ENCODE data around the gene ARHGEF28. TPM values are rescaled to one million over a fixed set of nuclear protein-coding genes. Genes with fewer than 3 reads are reported as not detected.

Gene ARHGEF28
- total and polyA plus RNA-seq, 10 of the 15 experiments (the other 5 are each of a cell fraction or from before 2014, with no cell fraction given): 0.10 to 0.72 (median 0.22) TPM; not detected in 2

DNA sequence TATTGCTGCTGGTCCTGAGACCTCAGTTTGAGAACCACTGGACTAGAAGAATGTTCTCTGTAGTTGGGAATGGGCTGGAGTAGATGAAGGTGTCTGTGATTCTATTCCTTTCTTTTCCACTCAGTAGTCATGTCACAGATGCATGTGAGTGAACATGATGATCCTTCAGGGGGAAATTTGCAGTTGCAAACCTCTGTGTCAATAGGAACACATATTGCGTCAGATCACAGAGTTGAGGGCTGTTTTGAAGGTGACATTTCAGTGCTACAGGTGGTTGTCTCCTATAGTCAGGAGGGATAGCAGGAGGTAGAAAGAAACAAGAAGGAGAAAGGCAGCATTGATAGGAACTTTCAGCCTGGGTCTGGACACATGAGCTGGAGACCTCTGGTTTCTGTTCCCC lies 239.3 kb downstream of the ARHGEF28 start (continued):
- no peak for TF ChIP-seq ZBTB11 (CRISPR knock-in tag; IDR thresholded peaks at IDR 0.05)
- TF ChIP-seq KAT2A (conservative IDR thresholded peaks at IDR 0.05; ENCODE audit: control insufficient read depth, low read depth, low read length): no peak
- TF ChIP-seq RAD51 (IDR thresholded peaks at IDR 0.05): no peak
- TF ChIP-seq TCF12 (IDR thresholded peaks at IDR 0.05; ENCODE audit: low read depth, low read length): no peak
- no peak for TF ChIP-seq SIN3A (IDR thresholded peaks at IDR 0.05; ENCODE audit: low read depth, low read length)
- TF ChIP-seq CREM (IDR thresholded peaks at IDR 0.05; ENCODE audit: low read depth): no peak
- TF ChIP-seq ZNF384 (IDR thresholded peaks at IDR 0.05; ENCODE audit: borderline replicate concordance, low read depth, low read length): no peak
- no peak for TF ChIP-seq ZZZ3 (IDR thresholded peaks at IDR 0.05; ENCODE audit: control insufficient read depth, insufficient read length, low read depth)

- DNase-seq (ENCODE audit: low read depth, low spot score): no peak
- Histone ChIP-seq H3K4me1 (ENCODE audit: control insufficient read depth, insufficient read depth, low read length) (no peaks in the 10 kb centered on the region), H3K79me2 (ENCODE audit: control insufficient read depth, insufficient read depth, low read length) (no peaks in the 10 kb centered on the region), H3K27me3 (replicated peaks in 1 of 2; ENCODE audit: control insufficient read depth in 2 of 2, insufficient read depth in 2 of 2, low read length in 1 of 2) (no peaks in the 10 kb centered on the region), H3K4me2 (ENCODE audit: control insufficient read depth, insufficient read depth) (no peak overlapping the region), H3K9ac (ENCODE audit: control insufficient read depth, insufficient read depth, low read length) (no peak overlapping the region), H3K4me3 (no peak overlapping the region), H3K36me3 (ENCODE audit: control insufficient read depth in 2 of 2, insufficient read depth in 2 of 2, low read length in 1 of 2) (no peaks in the 10 kb centered on the region), H4K20me1 (ENCODE audit: control insufficient read depth, insufficient read depth) (no peaks in the 10 kb centered on the region), H3K27ac (ENCODE audit: control insufficient read depth, insufficient read depth) (no peak overlapping the region), H2AFZ (ENCODE audit: control insufficient read depth, low read depth, low read length) (no peak overlapping the region), H3K9me3 (replicated peaks; ENCODE audit: control insufficient read depth, insufficient read depth, low read length) (no peaks in the 10 kb centered on the region)
- ChIA-PET CTCF (no interaction called here), RAD21 (ENCODE audit: unreplicated experiment) (no interaction called here), SMC1A (ENCODE audit: uncharacterized antibody, unreplicated experiment) (interaction anchor here (0.9 kb wide), 1 partner anchor 19 kb away, joined by 3 read pairs; no protein-coding TSS in a partner anchor), POLR2A (no interaction called here)
- no peak for ATAC-seq
- 32% methylated on average over 5 of the region's 5 CpGs for WGBS (ENCODE audit: insufficient coverage, insufficient replicate concordance, low lambda C conversion rate, missing lambda C conversion rate)
- no TSS peak for BruUV-seq (replicated peaks)
- FAIRE-seq: no peak
- in situ Hi-C loops (cut with MboI) (no loop called here), intact Hi-C loops (cut with micrococcal nuclease; ENCODE audit: unreplicated experiment) (no loop called here)
- TF ChIP-seq HSF1 (IDR thresholded peaks at IDR 0.05; ENCODE audit: low read depth, low read length): no peak
- TF ChIP-seq EZH2 (IDR thresholded peaks at IDR 0.05; ENCODE audit: borderline replicate concordance, control insufficient read depth, low read depth, low read length): no peak
- TF ChIP-seq IKZF2 (IDR thresholded peaks at IDR 0.05): no peak
- no peak for TF ChIP-seq BRCA1 (IDR thresholded peaks at IDR 0.05; ENCODE audit: low read depth, low read length)
- no peak for TF ChIP-seq ZBTB4 (CRISPR knock-in tag; IDR thresholded peaks at IDR 0.05)
These were observed 241.6 kb downstream of the ARHGEF28 start for GRCh38 chr5:73867345-73868335.

Measured in GM12878 (cell line).